AG09319 (cell line): ENCODE results near the gene MCRIP2.
A peak's percentile ranks its signal among the peaks of the same experiment; 100 is the strongest.

Source experiments
- DNase-seq: peaks from one replicate; pipeline ENCODE4 v3.0.0-alpha.2; 2010; ENCODE audit warnings: low read depth; ENCODE audit errors: extremely low read depth
- CTCF ChIP-seq: IDR thresholded peaks from 2 replicates; pipeline ENCODE4 v1.5.1; 2011; ENCODE audit warnings: low read depth, mild to moderate bottlenecking, inconsistent platforms, low read length, moderate library complexity

MCRIP2 gene

GRCh38 chr16:678858-679813, 37.5 kb downstream of the MCRIP2 start:
- no peak for TF ChIP-seq CTCF
- no peak for DNase-seq

- peak; percentile 65 for DNase-seq
- TF ChIP-seq CTCF = no peak
Observed at GRCh38 chr16:679814-680624, 38.4 kb downstream of the MCRIP2 start, which contains the start of gene STUB1. Gene STUB1 (plus strand): TSS chr16:680410. CDS start chr16:680526, 116 bp downstream.

GRCh38 chr16:680625-680945, 39.0 kb downstream of the MCRIP2 start:
- TF ChIP-seq CTCF = no peak
- DNase-seq = no peak

GRCh38 chr16:680967-681745, 39.5 kb downstream of the MCRIP2 start:
- TF ChIP-seq CTCF = peak; percentile 19; the same call in 1 of the 2 replicates
- no peak for DNase-seq

GRCh38 chr16:681746-682427, 40.3 kb downstream of the MCRIP2 start:
- no peak for TF ChIP-seq CTCF
- no peak for DNase-seq

GRCh38 chr16:682493-683395, 41.1 kb downstream of the MCRIP2 start:
- no peak for DNase-seq
- TF ChIP-seq CTCF = no peak
